ENCODE measurements around the gene DSP.

The DSP gene

DNA sequence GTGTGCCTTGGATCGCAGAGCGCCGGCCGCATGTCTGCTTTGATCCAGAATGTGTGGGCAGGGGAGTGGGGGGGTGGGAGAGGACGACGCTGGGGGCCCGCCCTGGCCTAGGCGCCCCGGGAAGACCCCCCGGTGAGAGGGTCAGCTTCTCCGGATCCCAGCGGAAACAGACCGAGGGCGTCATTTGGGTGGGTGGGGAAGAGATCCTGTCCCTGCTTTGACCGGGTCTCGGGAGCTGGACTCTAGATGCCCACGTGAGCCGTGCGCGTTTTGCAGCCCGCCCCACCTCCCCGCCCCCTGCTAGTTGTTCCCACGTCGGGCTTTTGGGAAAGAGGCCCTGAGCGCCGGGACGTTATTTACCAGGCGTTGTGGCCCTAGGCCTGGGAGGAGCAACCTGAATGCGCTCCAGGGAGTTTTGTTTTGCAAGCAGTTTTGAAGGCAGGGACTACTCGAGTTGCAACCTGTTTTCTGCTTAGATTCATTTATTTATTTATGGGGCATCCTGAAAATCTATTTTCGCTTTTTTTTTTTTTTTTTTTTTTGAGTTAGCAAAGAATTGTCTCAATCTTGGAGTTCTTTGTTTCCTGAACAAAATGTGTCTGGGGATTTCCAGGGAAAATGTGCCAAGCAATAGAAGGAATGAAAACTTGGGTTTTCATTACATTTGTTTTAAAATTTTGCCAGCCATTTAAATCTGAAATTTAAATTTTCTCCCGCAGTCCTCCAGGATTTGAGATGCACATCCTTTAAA is 1.6 kb downstream of the DSP start:
- H3K4me3 ChIP-seq (ENCODE audit: low read depth, low read length), result peak overlapping the region; percentile 56
- TF ChIP-seq, protein P1, sequence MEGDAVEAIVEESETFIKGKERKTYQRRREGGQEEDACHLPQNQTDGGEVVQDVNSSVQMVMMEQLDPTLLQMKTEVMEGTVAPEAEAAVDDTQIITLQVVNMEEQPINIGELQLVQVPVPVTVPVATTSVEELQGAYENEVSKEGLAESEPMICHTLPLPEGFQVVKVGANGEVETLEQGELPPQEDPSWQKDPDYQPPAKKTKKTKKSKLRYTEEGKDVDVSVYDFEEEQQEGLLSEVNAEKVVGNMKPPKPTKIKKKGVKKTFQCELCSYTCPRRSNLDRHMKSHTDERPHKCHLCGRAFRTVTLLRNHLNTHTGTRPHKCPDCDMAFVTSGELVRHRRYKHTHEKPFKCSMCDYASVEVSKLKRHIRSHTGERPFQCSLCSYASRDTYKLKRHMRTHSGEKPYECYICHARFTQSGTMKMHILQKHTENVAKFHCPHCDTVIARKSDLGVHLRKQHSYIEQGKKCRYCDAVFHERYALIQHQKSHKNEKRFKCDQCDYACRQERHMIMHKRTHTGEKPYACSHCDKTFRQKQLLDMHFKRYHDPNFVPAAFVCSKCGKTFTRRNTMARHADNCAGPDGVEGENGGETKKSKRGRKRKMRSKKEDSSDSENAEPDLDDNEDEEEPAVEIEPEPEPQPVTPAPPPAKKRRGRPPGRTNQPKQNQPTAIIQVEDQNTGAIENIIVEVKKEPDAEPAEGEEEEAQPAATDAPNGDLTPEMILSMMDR (IDR thresholded peaks at IDR 0.05; ENCODE audit: low read depth, low read length), result no peak
- peak; percentile 19 for DNase-seq (ENCODE audit: low read depth, low spot score)
- in situ Hi-C loops (cut with HindIII; ENCODE audit: low sequenced_read_pairs), result no loop called here

DNA sequence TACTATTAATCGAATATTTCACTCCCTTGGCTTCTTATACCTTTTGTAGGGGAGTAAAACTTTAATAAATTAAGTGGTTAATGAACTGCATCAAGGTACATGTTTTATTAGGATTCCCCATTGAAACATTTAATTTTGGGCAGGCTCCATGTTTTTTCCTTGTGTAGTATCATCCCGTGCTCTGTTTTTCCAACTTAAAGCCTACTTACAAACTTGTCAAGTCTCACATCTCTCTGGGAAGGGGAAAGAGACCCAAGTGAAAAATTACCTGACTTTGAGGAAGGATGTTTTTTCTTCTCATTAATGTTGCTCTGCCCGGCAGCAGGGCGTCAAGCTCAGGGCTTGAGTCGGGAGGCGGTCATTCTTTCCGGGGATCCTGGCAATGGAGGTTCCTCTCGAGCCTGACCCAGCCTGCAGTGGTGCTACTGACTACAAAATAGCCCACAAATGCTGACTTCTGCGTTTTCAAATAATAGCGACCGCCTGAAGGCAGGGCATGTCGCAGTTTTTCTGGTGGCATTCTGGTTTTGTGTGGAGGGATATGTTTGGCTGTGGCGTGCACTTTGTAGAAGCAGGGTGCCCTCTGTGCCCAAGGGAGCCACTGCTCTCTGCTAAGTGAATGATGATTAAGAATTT is 2.4 kb downstream of the DSP start:
- in situ Hi-C loops (cut with HindIII; ENCODE audit: low sequenced_read_pairs), result no loop called here
- TF ChIP-seq, protein P1 (IDR thresholded peaks at IDR 0.05; ENCODE audit: low read depth, low read length), result no peak
- peak; percentile 2 for DNase-seq (ENCODE audit: low read depth, low spot score)
- peak overlapping the region; percentile 6 for H3K4me3 ChIP-seq (ENCODE audit: low read depth, low read length)

DNA sequence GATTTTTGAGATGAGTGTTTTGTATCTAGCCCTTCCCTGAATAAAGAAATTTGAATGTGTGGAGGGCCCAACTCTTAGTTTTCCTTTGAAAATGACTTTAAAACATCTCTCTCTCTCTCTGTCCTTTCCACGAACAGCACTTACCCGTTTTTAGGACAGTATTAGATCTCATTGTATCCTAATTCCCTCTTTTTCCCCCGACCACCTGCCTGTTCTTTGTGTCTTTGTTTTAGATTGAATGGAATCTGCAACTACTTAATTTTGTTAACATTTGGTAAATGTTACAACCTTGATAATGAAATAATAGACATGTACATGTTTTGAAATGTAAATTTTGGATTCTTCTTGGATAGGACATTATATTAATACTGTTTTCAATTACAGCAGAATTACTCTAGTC is 3.1 kb downstream of the DSP start:
- no peak for DNase-seq (ENCODE audit: low read depth, low spot score)
- H3K4me3 ChIP-seq (ENCODE audit: low read depth, low read length), result no peak overlapping the region
- TF ChIP-seq, protein P1 (IDR thresholded peaks at IDR 0.05; ENCODE audit: low read depth, low read length), result no peak
- in situ Hi-C loops (cut with HindIII; ENCODE audit: low sequenced_read_pairs), result no loop called here

DNA sequence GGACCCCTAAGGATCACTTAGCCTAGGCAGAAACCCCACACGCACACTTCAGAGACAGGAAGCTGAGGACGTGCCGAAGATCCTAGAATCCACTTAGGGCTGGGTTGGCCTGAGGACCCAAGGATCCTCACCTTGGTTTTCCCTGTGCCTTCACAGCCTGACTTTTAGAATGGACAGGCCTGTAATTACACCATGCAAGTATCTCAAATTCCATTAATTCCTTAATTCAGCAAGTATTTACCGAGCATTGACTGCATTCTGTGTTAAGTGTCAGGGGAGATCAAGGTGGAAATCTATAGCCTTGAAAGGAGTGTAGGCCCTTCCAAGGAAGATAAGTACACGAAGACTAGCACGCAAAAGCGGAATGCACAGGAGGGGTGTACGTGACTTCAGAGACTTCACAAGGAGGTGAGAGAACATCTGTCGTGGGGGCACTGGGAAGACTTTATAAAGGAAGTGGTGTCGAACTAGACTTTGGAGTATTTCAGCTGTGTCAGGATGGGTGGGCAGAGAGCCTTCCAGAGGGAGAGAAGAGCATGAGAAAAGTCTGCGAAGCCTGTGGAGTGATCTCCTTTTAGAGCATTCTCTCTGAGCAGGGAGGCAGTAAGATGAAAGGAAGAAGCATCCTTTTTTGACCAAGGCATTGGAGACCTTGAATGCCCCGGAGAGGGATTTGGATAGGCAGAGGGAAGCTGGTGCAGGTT is 4.0 kb downstream of the DSP start:
- in situ Hi-C loops (cut with HindIII; ENCODE audit: low sequenced_read_pairs), result no loop called here
- no peak for DNase-seq (ENCODE audit: low read depth, low spot score)
- H3K4me3 ChIP-seq (ENCODE audit: low read depth, low read length), result no peak overlapping the region
- TF ChIP-seq, protein P1 (IDR thresholded peaks at IDR 0.05; ENCODE audit: low read depth, low read length), result no peak

DNA sequence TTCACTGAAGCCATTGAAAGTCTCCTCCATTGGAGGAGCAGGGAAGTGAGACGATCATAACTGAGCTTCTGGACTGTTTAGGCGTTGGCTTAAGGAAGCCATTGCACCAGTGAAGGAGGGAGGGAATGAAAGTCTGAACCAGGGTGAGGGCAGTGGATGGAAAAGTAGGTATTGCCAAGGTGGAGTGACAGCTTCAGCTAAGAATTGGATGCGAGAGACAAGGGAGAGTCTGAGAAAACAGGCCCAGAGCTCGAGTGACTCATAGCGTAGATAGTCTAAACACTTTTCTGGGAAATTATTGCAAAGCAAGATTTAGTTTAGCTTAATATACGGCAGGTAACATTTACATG is 4.5 kb downstream of the DSP start:
- no peak for DNase-seq (ENCODE audit: low read depth, low spot score)
- TF ChIP-seq, protein P1 (IDR thresholded peaks at IDR 0.05; ENCODE audit: low read depth, low read length), result no peak
- in situ Hi-C loops (cut with HindIII; ENCODE audit: low sequenced_read_pairs), result no loop called here
- no peak overlapping the region for H3K4me3 ChIP-seq (ENCODE audit: low read depth, low read length)

DNA sequence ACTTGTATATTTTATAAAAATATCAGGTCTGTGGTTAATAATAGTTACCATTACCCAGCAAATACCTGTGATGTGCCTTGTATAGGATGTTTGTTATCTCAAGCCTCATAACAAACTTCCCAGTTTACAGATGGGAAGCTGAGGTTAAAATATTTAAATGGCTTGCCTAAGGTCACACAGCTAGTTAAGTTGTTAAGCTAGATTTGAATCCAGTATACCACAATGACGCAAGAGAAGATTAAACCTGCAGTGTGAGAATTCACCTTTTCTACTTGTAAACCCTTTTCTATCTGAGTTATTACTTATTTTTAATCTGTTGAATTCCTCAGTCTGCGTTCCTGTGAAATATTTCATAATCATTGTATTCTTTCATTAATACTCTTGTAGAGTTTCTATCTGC is 4.9 kb downstream of the DSP start:
- TF ChIP-seq, protein P1 (IDR thresholded peaks at IDR 0.05; ENCODE audit: low read depth, low read length), result no peak
- H3K4me3 ChIP-seq (ENCODE audit: low read depth, low read length), result no peak overlapping the region
- in situ Hi-C loops (cut with HindIII; ENCODE audit: low sequenced_read_pairs), result no loop called here
- DNase-seq (ENCODE audit: low read depth, low spot score), result no peak

All from astrocyte of the spinal cord (primary cell).